ENCODE results near the gene CEP85L. TPM values are rescaled to one million over a fixed set of nuclear protein-coding genes. Genes with fewer than 3 reads are reported as not detected.

CEP85L gene
- total and polyA plus RNA-seq, 2 of the 13 experiments (the other 11 are each of a cell fraction or from before 2014, with no cell fraction given), result 0.44 to 1.7 TPM

DNA sequence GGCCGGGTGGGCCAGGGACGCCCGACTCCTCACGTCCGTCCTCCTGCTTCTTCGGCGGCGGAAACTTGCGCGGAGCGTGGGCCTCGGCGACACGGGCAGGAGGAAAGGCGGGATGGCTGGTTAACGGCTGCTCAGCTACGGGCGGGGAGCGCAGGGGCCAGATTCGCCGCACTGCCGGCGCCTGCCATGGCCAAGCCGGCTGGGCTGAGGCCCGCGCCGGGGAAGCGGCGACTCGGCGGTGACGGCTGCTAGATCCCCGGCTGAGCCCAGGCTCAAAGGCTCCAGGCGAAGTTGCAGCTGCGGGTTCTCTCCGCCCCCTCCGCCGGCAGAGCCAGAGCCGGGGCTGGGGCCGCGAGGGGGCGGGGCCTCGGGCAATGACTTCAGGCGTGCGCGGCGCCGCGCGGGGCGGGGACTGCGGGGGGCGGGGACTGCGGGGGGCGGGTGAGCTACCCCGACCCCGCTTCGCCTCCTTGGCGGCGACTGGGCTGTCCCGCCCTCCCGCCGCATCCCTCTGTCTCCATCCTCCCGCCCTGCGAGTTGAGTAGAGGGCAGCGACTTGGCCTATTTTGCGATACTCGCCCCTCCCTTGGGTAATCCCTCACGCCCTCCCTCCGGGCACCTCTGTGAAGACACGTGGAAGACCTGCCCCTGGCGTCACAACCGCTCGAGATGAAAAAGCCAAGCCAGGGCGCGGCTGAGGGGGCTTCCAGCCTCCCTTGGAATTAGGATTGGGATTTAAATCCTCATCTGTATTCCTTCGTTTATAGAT is at the start of gene CEP85L (continued):
- TF ChIP-seq, protein P1, sequence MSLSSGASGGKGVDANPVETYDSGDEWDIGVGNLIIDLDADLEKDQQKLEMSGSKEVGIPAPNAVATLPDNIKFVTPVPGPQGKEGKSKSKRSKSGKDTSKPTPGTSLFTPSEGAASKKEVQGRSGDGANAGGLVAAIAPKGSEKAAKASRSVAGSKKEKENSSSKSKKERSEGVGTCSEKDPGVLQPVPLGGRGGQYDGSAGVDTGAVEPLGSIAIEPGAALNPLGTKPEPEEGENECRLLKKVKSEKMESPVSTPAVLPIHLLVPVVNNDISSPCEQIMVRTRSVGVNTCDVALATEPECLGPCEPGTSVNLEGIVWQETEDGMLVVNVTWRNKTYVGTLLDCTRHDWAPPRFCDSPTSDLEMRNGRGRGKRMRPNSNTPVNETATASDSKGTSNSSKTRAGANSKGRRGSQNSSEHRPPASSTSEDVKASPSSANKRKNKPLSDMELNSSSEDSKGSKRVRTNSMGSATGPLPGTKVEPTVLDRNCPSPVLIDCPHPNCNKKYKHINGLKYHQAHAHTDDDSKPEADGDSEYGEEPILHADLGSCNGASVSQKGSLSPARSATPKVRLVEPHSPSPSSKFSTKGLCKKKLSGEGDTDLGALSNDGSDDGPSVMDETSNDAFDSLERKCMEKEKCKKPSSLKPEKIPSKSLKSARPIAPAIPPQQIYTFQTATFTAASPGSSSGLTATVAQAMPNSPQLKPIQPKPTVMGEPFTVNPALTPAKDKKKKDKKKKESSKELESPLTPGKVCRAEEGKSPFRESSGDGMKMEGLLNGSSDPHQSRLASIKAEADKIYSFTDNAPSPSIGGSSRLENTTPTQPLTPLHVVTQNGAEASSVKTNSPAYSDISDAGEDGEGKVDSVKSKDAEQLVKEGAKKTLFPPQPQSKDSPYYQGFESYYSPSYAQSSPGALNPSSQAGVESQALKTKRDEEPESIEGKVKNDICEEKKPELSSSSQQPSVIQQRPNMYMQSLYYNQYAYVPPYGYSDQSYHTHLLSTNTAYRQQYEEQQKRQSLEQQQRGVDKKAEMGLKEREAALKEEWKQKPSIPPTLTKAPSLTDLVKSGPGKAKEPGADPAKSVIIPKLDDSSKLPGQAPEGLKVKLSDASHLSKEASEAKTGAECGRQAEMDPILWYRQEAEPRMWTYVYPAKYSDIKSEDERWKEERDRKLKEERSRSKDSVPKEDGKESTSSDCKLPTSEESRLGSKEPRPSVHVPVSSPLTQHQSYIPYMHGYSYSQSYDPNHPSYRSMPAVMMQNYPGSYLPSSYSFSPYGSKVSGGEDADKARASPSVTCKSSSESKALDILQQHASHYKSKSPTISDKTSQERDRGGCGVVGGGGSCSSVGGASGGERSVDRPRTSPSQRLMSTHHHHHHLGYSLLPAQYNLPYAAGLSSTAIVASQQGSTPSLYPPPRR (CRISPR knock-in tag; IDR thresholded peaks at IDR 0.05; ENCODE audit: borderline replicate concordance), result peak; percentile 17; the same call in 1 of the 2 replicates
- TF ChIP-seq KDM5B (CRISPR knock-in tag; IDR thresholded peaks at IDR 0.05; ENCODE audit: borderline replicate concordance) (peak; percentile 86; the same call in 1 of the 2 replicates), HNF4G (IDR thresholded peaks at IDR 0.05; ENCODE audit: borderline replicate concordance, low read depth, low read length) (peak; percentile 1; the same call in 1 of the 2 replicates), HNF4G (CRISPR knock-in tag; IDR thresholded peaks at IDR 0.05; ENCODE audit: borderline replicate concordance, low read depth) (peak; percentile 32; the same call in 1 of the 2 replicates), ZNF709 (CRISPR knock-in tag; IDR thresholded peaks at IDR 0.05) (peak; percentile 35; the same call in 1 of the 2 replicates), ZNF276 (CRISPR knock-in tag; IDR thresholded peaks at IDR 0.05; ENCODE audit: low read depth) (peak; percentile 37; the same call in 1 of the 2 replicates), ZBTB2 (CRISPR knock-in tag; IDR thresholded peaks at IDR 0.05; ENCODE audit: low read depth) (peak; percentile 37; the same call in 1 of the 2 replicates), ZNF720 (CRISPR knock-in tag; IDR thresholded peaks at IDR 0.05) (no peak), MTF2 (CRISPR knock-in tag; IDR thresholded peaks at IDR 0.05; ENCODE audit: borderline replicate concordance) (peak; percentile 48; the same call in 1 of the 2 replicates), YEATS4 (CRISPR knock-in tag; IDR thresholded peaks at IDR 0.05; ENCODE audit: borderline replicate concordance) (peak; percentile 12; the same call in 1 of the 2 replicates), ZNF687 (CRISPR knock-in tag; IDR thresholded peaks at IDR 0.05) (peak; percentile 90), MYPOP (CRISPR knock-in tag; IDR thresholded peaks at IDR 0.05) (peak; percentile 89), KDM6A (CRISPR knock-in tag; IDR thresholded peaks at IDR 0.05; ENCODE audit: low read depth) (no peak)

All from HepG2 (cell line).